Uterus (tissue), 4 donors: ENCODE data around the gene NUMA1. TPM values are rescaled to one million over a fixed set of nuclear protein-coding genes. Genes with fewer than 3 reads are reported as not detected.
A peak's percentile ranks its signal among the peaks of the same experiment; 100 is the strongest.

ENCODE experiments used
- DNase-seq, 2 donors: peaks; one replicate each; pipeline ENCODE4 v3.0.0-alpha.2; 2019 to 2020
- H3K27ac ChIP-seq, 2 donors: fragments of 200-600 bp; sonication (generic); 1 replicate in 1 of 2; 2 replicates in 1 of 2; pipeline ENCODE4 v1.5.1; 2016 to 2018
- H3K27me3 ChIP-seq, 2 donors: fragments of 200-600 bp; sonication (generic); one replicate each; pipeline ENCODE4 v1.5.1; 2018 to 2019; ENCODE audit warnings: control low read depth in 1 of 2
- H3K36me3 ChIP-seq, 2 donors: fragments of 200-600 bp; sonication (generic); one replicate each; pipeline ENCODE4 v1.5.1; 2019; ENCODE audit warnings: control low read depth in 1 of 2
- H3K4me1 ChIP-seq, 2 donors: fragments of 200-600 bp; sonication (generic); one replicate each; pipeline ENCODE4 v1.5.1; 2018 to 2019; ENCODE audit warnings: control low read depth in 1 of 2
- H3K4me3 ChIP-seq, 2 donors: fragments of 200-600 bp; sonication (generic); 1 replicate in 1 of 2; 2 replicates in 1 of 2; pipeline ENCODE4 v1.5.1; 2018 to 2019; ENCODE audit warnings: mild to moderate bottlenecking in 1 of 2
- H3K9me3 ChIP-seq, 2 donors: fragments of 200-600 bp; sonication (generic); one replicate each; pipeline ENCODE4 v1.5.1; 2019; ENCODE audit warnings: control low read depth in 1 of 2
- POLR2A ChIP-seq, 2 donors: fragments of 450-650 bp; IDR thresholded peaks; one replicate each; pipeline ENCODE4 v1.6.1; 2016; ENCODE audit warnings: antibody characterized with exemption in 2 of 2, mild to moderate bottlenecking in 1 of 2, moderate library complexity in 1 of 2
- intact Hi-C: fragments of 100-400 bp; cut with DNase I; formaldehyde crosslinking; loops from one replicate; pipeline ENCODE4 v1.15.1; 2023; ENCODE audit warnings: low total_unique reads
- total RNA-seq, 4 donors: library from RNA; depleted of rRNA in 3 of 4; stranded (reverse); fragments of >200 nt in 3 of 4; gene quantifications; one replicate each; pipeline versions ENCODE4 v1.1.0 to v1.2.4, GENCODE V29; 2014 to 2023
- TF ChIP-seq, protein P1 (sequence below), 4 experiments: fragments of 200-600 bp in 2 of 4; fragments of 450-650 bp in 2 of 4; sonication (generic) in 2 of 4; IDR thresholded peaks; one replicate each; pipeline ENCODE4 v1.5.1; 2016 to 2019; ENCODE audit warnings: antibody characterized with exemption in 4 of 4, mild to moderate bottlenecking in 2 of 4, moderate library complexity in 1 of 4
- donor health status: DM: yes; HTN: yes; CAD: no.

NUMA1 gene
- total RNA-seq, 4 donors from 2014 or later, result 159 to 365 (median 303) TPM

DNA sequence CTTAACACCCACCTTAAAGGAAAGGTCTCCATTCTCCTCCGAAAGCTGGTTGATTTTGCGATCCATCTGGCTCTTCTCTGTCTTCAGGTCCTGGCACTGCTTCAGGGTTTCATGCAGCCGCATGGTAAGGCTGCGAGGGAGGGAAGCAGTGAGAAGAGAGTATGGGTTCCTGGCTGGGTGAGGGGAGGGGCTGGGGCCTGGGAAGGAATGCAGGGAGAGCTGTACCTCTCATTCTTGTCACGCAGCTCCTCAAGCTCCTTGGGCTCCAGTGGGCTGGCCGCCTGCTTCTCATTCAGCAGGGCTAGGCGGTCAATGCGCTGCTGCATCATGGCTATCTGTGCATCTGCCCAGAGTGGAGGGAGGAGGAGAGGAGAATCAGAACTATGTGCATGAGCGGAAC, 62.2 kb downstream of the NUMA1 start:
- no peak overlapping the region for H3K4me3 ChIP-seq
- peaks cover 0 to 15% of the 10 kb centered on the region in 2 donors for H3K4me1 ChIP-seq
- no peaks in the 10 kb centered on the region for H3K36me3 ChIP-seq
- intact Hi-C loops, result no loop called here
- no peak for DNase-seq
- no peak overlapping the region for H3K27ac ChIP-seq
- H3K27me3 ChIP-seq, result no peaks in the 10 kb centered on the region
- no peaks in the 10 kb centered on the region for H3K9me3 ChIP-seq
- TF ChIP-seq, protein P1, sequence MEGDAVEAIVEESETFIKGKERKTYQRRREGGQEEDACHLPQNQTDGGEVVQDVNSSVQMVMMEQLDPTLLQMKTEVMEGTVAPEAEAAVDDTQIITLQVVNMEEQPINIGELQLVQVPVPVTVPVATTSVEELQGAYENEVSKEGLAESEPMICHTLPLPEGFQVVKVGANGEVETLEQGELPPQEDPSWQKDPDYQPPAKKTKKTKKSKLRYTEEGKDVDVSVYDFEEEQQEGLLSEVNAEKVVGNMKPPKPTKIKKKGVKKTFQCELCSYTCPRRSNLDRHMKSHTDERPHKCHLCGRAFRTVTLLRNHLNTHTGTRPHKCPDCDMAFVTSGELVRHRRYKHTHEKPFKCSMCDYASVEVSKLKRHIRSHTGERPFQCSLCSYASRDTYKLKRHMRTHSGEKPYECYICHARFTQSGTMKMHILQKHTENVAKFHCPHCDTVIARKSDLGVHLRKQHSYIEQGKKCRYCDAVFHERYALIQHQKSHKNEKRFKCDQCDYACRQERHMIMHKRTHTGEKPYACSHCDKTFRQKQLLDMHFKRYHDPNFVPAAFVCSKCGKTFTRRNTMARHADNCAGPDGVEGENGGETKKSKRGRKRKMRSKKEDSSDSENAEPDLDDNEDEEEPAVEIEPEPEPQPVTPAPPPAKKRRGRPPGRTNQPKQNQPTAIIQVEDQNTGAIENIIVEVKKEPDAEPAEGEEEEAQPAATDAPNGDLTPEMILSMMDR (IDR thresholded peaks at IDR 0.05), result no peak
- no peak for TF ChIP-seq POLR2A (IDR thresholded peaks at IDR 0.05)

DNA sequence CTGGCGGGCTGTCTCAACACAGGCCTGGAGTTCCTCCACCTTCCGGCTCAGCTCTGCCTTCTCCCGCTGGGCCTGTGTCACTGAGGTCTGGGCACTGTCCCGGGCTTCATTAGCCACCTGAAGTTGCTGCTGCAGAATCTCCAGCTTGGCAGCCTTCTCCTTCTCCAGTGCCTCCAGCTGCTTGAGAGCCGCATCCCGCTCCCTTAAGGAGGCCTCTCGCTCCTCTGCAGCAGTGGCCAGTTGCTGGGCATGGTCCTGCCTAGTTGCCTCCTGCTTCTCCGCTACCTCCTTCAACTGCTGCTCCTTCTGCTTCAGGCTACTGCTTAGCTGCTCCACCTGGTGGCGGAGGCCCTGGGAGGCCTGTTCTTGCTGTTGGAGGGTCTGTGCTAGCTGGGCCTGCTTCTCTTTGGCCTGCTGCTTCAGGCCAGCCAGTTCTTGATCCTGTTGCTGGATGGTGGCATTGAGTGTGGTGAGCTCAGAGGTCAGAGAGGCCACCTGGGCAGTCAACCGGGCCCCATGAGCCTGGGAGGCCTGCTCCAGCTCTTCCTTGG, 64.8 kb downstream of the NUMA1 start:
- no peaks in the 10 kb centered on the region for H3K9me3 ChIP-seq
- no peaks in the 10 kb centered on the region for H3K36me3 ChIP-seq
- H3K27ac ChIP-seq, result no peak overlapping the region
- no peak for DNase-seq
- peaks cover 0 to 15% of the 10 kb centered on the region in 2 donors for H3K4me1 ChIP-seq
- intact Hi-C loops, result no loop called here
- no peaks in the 10 kb centered on the region for H3K27me3 ChIP-seq
- no peak overlapping the region for H3K4me3 ChIP-seq
- no peak for TF ChIP-seq POLR2A (IDR thresholded peaks at IDR 0.05)
- TF ChIP-seq, protein P1 (IDR thresholded peaks at IDR 0.05), result peak in 2 of 4 experiments; percentile 5 to 13

DNA sequence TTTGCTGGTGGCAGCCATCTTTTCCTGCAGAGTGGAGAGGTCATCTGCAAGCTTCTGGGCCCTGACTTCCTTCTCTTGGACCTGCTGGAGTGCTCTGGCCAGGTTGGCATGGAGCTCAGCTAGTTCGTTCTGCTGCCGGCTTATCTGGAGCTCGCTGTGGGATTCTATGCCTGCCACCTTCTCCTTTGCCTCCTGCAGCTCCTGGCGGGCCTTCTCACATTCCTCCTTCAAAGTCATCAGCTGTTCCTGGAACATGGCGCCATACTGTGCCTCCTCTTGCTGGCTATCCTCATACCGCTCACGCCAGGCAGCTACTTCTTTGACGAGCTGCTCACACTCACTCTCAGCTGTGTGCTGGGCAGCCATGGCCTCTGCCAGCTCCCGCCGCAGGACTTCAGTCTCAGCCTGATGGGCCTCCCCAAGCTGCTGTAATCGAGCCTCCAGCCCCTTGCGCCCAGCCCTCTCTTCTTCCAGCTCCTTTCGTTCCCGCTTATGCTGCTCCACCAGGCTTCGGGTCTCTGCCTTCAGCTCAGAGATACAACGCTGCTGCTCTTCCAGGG, 65.5 kb downstream of the NUMA1 start:
- Histone ChIP-seq H3K36me3 (no peaks in the 10 kb centered on the region), H3K27ac (peak overlapping the region; percentile 39 to 62), H3K27me3 (no peaks in the 10 kb centered on the region), H3K4me1 (peaks cover 0 to 15% of the 10 kb centered on the region in 2 donors), H3K9me3 (no peaks in the 10 kb centered on the region), H3K4me3 (no peak overlapping the region)
- no peak for TF ChIP-seq POLR2A (IDR thresholded peaks at IDR 0.05)
- no peak for DNase-seq
- intact Hi-C loops, result no loop called here

DNA sequence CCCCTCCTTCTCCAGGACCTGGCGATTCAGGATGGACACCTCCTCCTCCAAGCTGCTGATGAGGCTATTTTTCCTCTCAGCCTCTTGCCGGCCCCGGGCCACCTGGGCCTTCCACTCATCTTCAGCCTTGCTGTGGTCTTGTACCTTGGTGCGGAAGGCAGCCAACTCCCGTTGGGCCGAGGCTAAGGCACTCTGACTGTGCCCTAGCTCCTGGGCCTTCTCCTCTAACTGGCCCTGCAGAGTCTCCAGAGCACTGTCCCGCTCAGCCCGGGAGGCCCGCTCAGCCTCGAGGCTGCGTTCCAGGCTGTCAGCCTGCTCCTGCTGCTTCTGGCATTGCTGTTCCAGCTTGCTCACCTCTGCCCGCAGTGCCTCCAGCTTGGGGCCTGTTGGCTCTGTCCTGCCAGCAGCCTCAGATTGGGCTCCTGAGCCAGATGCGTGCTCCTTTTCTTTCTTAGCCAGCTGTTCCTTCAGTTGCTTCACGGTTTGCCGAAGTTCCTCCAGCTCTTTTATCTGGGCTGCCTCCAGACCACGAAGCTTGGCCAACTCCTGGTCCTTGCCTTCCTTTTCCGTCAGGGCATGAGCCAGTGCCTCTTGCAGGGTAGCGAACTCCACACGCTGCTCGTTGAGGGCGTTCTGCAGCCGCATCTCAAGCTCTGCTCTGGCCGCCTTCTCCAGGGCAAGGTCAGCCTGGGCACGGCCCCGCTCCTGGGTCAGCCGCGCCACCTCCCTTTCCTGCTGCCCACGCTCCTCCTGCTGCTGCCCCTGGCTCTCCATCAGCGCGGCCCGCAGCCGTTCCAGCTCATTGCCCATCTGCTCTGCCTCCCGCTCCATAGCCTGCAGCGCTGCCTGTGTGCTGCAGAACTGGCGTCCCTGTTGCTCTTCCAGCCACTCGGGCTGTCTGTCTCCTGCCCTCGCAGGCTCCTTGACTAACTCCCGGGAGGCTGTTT, 66.3 kb downstream of the NUMA1 start:
- DNase-seq, result no peak
- Histone ChIP-seq H3K36me3 (no peaks in the 10 kb centered on the region), H3K9me3 (no peaks in the 10 kb centered on the region), H3K4me3 (no peak overlapping the region), H3K4me1 (peaks cover 0 to 15% of the 10 kb centered on the region in 2 donors), H3K27ac (peak overlapping the region; percentile 39 to 62), H3K27me3 (no peaks in the 10 kb centered on the region)
- TF ChIP-seq, protein P1 (IDR thresholded peaks at IDR 0.05), result no peak
- no peak for TF ChIP-seq POLR2A (IDR thresholded peaks at IDR 0.05)
- intact Hi-C loops, result no loop called here

DNA sequence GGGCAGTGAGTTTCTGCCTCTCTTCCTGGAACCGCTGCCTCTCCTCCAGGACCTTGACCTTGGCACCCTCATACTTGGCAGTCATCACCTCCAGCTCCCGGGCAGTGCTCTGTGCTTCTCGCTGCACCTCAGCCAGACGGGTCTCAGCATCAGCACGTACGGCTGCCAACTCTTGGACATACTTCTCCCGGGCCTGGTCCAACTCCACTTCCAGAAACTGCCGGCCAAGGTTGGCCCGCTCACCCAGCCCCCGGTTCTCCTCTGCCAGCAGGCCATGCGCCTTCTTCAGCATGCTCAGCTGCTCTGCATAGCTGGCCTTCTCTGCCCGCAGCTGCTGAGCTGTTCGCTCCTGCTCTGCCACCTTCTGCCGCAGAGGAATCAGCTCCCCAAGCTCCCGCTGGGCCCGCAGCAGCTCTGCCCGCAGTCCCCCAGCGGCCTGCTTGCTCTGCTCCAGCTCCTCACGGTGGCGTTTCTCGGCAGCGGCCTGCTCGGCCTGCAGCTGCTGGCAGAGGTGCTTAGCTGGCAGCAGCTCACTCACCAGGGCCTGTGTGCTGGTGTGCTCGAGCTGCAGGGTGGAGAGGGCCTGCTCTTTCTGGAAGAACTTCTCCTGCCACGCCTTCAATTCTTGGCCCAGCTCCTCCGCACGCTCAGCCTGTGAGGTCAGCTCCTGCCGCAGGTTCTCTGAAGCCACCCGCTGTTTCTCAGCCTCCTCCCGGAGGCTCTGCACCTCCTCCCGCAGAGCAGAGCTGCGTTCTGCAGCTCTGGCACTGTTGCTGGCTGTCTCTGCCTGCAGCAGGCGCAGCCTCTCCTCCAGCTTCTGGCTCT, 67.2 kb downstream of the NUMA1 start:
- Histone ChIP-seq H3K9me3 (no peaks in the 10 kb centered on the region), H3K4me3 (no peak overlapping the region), H3K27ac (peak overlapping the region; percentile 39 to 62), H3K36me3 (no peaks in the 10 kb centered on the region), H3K4me1 (peaks cover 0 to 15% of the 10 kb centered on the region in 2 donors), H3K27me3 (no peaks in the 10 kb centered on the region)
- intact Hi-C loops, result no loop called here
- peak; percentile 80 to 81 for DNase-seq
- TF ChIP-seq POLR2A (IDR thresholded peaks at IDR 0.05), result no peak
- TF ChIP-seq, protein P1 (IDR thresholded peaks at IDR 0.05), result no peak
